NCI-H526 (cell line): Measurements from ENCODE around the gene PGPEP1.

Source experiments
- DNase-seq, 2 experiments: peaks; one replicate each; lab custom pipeline; 2025; lab: John Stamatoyannopoulos, UW

The PGPEP1 gene

GRCh38 chr19:18418029-18418482 lies 77.7 kb downstream of the PGPEP1 start:
- no peak for DNase-seq

DNA sequence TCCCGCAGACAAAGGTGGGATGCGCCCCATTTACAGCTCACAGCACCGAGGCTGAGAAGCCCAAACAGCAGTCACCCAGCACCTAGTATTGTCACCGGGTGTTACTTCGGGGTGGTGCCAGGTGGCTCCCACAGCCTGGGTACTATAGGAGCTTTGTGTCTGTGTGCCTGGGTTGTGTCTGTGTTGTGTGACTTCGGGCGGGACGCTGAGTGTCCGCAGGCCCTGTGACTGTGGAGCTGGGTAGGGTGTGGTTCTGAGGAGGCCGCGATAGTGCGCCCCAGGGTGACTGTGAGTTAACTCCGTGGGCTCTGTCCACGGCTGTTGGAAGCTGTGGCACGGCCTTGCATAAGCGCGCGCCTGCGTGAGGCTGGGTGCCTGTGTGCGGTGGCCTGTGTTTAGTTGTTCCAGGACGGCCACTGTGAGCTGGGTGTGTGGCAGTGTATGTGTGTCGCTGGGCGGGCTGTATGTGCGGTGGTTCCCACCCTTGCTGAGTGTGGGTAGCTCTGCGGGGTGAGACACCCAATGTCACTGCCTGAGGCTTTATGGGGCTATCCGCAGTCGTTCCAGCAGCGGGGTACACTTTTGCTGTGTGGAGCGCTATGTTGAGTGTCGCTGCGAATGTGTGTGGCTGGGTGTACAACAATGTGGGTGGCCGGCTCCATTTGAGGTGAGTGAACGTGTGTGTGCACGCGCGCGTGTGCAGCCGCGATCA lies 78.2 kb downstream of the PGPEP1 start:
- no peak for DNase-seq

DNA sequence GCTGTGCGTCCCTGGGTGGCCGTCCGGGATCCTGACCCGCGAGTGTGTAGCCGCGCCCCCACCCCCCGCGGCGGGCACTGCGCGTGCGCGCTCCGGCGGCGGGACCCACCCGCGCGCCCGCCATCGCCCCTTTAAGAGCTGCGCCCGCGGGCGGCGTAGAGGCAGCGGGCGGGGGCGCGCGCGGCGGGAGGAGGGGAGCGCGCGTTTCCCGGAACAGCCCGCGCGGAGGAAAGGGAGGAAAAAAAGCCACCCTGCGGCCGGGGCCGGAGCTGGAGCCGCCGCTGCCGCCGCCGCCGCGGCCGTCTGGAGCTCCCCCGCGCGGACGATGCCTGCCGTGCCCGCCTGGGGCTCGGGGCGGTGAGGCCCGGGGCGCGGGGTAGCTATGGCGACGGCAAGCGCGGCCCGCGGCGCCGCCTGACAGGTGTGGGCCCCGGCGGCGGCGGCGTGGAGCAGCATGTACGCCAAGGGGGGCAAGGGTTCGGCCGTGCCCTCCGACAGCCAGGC lies 78.8 kb downstream of the PGPEP1 start, which contains the start of gene SSBP4:
Gene SSBP4, plus strand, starts transcription at position 204 of the 504 bp plus-strand sequence. Its CDS starts 251 bp downstream, at position 455.
- DNase-seq, result peak in 1 of 2 experiments; percentile 84
